SH-SY5Y (cell line): Measurements from ENCODE around the gene KRT3.

ENCODE experiments used
- GATA2 ChIP-seq: IDR thresholded peaks from 2 replicates; pipeline ENCODE4 v1.6.1; 2011; ENCODE audit warnings: mild to moderate bottlenecking, low read depth, low read length
- GATA3 ChIP-seq: IDR thresholded peaks from 2 replicates; pipeline ENCODE4 v1.6.1; 2011; ENCODE audit warnings: low read depth, mild to moderate bottlenecking, low read length, moderate library complexity

GRCh38 chr12:52794479-52795331 is 1.2 kb downstream of the KRT3 start:
- TF ChIP-seq GATA2, result no peak
- no peak for TF ChIP-seq GATA3
